CD4-positive, alpha-beta T cell treated with Interleukin-4 for 4 hours (primary cell): ENCODE data around the gene ANK3.

Source experiments
- DNase-seq: peaks from one replicate; pipeline ENCODE4 v3.0.0-alpha.2; 2020

The ANK3 gene

DNA sequence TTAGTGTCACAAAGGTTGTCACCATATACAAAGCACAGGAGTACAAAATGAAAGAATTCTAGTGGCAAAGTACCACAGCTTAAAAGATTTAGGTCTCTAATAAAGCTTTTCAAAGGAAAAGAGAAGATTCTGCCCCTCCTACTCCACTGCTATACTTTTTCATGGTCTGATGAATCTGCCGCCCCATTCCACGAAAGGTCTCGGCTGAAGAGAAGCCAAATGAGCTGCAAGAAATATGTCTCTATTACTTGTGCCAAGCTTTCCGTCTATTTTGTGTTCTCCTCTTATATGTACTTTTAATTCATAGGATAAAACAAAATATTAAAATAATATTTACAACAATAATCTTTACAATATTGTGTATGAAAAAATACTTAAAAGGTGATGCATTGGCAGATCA is 222.6 kb downstream of the ANK3 start:
- DNase-seq, result no peak

- no peak for DNase-seq
These were observed 225.9 kb downstream of the ANK3 start for GRCh38 chr10:60163786-60164185.

GRCh38 chr10:60162631-60163030 is 227.0 kb downstream of the ANK3 start:
- DNase-seq, result no peak

- DNase-seq, result no peak
These were observed 233.6 kb downstream of the ANK3 start for GRCh38 chr10:60155943-60156683.

DNA sequence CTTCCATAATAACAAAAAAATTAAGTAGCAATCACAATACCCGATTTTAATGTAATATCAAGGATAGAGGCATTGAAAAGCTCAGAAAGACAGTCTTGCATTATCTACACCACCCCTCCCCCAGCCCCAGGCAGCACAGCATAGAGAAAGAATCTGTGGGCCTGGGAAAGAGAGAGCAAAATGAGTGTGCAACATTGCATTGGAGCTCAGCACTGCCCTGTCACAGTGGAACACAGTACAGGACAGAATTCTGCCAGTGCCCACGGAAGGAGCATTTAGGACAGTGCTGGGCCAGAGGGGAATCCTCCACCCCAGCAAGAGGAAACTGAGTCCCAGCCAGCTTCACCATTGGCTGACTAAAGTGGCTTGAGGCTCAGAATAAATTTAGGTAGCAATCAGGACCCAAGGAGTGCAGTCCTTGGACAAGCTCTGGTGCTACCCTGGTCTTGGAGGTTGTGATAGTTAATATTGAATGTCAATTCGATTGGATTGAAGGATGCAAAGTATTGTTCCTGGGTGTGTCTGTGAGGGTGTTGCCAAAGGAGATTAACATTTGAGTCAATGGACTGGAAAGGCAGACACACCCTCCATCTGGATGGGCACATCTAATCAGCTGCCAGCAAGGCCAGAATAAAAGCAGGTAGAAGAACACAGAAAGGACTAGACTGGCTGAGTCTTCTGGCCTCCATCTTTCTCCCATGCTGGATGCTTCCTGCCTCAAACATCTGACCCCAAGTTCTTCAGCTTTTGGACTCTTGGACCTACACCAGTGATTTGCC is 234.4 kb downstream of the ANK3 start:
- DNase-seq, result no peak

DNA sequence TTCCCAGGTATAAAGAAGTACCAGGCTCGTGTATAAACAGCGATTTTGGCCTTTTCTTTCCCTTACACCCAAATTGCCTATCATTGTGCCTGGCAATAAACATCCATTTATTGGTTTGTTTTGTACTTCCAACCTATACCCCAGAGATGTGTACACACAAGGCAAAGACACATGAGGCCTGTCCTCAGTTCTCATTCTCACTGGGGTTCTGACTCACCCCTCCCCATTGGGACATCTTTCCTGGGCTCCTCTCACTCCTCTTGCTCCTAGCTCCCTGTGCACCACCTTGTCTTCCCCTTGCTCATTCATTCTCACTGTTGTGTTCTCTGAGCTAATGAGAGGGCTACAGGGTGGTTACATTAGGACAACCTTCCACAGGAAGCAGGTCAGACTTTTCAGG is 240.7 kb downstream of the ANK3 start:
- no peak for DNase-seq

DNA sequence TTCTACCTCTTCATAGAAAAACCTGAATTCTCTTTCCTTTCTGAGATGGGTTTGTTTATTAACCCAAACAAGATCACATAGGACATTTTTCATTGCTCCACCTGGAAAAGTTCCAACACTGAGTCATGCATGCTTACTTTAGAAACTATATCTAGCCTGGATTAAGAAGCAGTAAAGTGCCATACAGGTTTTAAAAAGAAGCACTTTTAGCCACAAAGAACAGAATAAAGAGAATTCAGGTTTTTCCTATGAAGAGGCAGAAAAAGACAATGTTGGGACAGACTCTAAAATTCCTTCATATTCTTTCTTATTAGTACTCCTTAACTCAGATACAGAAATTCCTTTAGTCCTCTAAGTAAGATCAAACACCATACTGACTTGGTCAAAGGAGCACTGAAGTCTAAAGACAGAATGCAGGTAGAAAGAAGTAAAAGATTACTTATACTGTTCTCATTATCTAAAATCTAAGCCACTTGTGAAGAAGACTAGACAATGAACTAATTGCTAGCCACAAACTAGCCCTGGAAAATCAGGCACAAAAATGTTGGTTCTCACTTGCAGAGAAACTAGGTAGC is 241.3 kb downstream of the ANK3 start:
- DNase-seq, result no peak

DNA sequence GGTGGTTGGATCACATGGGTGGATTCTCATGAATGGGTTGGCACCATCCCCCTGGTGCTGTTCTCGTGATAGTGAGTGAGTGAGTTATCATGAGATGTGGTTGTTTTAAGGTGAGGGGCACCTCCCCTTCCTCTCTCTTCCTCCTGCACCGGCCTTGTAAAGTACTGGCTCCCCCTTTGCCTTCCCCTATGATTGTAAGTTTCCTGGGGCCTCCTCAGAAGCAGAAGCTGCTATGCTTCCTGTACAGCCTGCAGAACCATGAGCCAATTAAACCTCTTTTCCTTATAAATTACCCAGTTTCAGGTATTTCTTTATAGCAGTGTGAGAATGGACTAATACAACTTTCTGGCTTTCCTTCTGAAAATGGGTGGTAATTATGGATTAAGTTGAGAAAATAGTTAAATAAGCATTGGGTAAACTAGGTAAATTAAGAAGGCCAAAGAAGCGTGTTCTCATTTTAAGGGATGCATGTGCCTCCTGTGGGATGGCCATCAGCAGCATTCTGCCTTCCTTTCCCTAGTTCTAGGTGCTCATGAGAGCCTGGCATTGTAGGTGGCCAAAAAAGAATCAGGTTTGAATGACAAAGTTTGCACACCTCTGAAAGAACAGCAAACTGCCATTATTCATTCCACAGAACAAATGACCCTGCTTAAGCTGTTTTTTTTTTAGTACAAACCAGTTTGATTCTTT is 242.0 kb downstream of the ANK3 start:
- DNase-seq, result no peak

DNA sequence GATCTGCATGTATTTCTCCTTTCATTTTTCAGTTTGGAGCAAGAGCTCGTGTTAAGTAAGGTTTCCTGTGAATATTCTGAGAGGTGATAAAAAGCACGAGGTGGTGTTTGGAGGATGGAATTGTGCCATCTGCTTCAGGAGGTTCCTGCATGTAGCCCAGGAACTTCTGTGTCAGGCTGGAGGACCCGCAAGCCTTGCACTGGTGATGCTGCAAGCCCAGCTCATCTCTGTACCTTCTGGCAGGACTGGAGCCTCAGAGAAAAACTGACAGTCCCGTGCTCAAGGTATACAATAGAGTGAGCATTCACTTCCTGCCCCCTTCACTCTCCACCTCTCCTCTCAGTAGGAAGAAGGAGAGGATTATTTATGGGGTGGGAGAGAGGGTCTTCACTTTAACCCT is 242.7 kb downstream of the ANK3 start:
- no peak for DNase-seq

GRCh38 chr10:60144099-60144498 is 245.6 kb downstream of the ANK3 start:
- DNase-seq, result no peak

DNA sequence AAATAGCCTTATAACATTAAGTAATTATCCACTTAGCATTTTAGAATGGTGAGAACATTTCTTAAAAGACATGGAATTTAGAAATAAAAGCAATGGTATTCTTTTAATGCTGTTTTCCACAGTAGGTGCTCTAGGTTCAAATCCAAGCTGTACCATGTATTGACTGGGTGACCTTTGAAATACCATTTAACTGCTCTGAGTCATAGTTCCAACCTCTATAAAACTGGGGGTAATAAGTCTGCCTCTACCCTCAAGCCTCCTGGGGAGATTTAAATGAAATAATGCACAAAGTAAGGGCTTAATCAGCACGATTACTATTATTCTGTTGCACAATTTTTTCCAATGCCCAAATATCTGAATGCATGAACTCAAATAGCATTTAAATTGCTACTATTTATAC is 246.9 kb downstream of the ANK3 start:
- DNase-seq, result no peak

DNA sequence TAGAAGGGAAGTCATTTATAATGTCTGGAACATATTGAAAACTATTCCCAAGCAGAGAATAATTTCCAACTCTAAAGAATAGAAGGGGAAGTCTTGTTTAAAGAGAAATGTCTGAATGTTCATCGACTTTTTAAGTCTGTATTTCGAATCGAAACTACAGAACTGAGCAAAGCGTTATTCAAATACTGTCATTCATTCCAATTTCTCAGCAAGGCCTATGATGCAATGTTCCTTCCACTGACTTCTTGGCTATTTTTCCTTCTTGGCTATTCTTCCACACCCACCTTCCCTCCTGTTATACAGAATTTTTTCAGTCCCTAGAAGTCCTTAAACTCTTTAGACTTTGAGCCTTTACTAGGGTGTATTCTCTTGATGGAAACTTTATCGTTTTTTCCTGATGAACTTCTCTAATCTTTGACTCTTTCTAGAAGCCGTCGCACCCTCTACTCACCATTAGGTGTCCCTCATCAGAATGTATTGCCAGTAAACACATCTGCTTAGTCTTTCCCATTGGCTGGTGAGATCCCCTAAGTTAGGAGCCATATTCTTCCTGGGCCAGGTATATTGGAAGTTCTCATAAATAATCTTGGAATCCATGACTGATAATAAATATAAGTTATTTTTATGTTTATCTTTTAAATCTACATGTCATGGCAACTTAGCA is 247.6 kb downstream of the ANK3 start:
- no peak for DNase-seq

DNA sequence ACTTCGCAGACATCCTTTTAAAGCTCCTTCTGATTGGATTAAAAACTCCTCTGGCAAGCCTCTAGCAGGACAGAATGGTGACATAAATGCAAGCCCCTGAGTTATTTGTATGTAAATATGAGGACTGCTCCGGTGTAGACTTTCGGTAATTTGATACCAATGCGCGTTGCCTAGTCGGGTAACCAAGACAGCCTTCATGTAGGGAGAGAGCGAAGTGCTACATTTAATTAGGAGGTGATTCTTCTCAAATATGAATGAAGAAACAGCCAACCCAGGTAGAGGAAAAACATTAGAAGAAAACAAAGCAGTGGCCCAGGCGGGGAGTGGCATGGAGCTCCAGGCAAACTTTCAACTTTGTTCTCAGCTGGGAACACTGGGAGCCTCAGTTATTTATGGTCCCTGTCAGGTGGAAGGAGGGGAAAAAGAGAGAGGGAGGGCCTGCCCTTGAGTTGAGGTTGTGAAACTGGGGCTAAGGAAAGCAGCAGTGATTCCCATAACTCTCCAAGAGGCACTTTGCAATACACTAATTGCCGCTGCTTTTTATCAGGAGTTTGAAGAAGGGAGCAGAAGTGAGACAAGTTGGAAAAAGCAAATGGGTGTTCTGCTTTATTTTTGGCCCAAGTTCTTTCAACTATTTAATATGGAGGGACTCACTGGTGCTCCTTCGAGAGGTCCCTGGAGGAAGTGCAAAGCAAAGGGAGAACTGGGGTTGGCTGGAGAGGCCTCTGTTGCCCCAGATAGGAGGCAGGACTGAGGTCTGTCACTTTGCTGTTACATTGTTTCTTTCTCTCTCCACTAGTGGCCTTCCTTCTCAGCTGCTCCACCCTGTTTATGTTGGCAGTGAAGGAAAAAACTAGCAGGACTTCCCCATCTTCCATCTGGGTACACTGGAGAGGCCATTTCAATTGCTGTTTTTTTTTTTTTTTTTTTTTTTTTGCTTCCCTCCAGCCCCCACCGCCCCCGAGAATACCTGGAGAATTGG is 248.7 kb downstream of the ANK3 start:
- no peak for DNase-seq

DNA sequence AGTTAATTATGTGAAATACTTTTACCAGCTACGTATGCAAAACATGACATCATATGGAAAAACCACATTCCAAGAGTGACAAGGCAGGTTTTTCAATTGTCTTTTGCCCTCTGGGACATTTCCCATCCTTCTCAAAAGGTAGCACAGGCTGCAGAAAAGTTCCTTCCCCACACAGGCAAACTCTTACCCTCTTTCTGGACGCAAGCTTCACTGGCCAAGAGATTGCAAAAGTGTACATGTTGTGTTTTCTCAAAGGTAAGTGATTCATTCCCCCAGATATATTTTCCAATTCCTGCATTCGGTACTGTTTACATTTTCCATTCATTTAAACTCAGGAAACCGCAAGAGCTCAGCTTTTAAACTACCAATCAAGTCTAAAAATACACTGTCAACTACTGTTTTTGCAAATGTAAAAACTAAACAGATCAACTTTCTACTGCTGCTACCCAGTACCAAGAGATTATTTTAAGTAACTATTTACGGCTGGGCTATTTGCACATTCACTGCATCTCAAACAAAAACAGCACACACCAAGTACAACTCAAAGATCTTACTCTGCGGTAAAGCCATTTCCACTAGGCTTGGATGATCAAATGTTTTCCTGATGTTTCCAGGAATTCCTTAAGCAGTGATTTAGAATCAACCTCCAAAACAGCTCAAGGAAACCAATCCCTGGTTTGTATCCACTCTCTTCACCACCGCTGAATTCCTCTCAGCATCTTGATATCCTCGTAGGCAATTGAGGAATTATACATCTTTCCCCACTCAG is 249.7 kb downstream of the ANK3 start:
- DNase-seq, result no peak

DNA sequence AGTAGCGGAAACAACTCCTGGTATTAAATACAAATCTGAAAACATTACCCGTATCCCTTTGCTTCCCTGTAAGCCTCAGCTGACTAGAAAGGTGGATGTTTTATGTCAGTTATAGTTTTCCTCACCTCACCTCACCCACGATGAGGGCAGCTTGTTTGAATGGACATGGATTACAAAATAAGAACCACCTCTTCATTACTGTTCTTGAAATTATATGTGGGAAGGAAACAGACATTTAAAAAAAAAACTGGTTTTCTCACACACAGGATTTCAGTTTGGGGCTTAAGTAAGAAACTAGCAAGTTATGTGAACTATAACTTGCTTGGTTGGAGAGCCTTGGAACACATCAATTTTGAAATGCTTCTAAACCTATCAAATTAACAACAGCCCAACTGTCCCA is 250.4 kb downstream of the ANK3 start:
- DNase-seq, result no peak

- DNase-seq, result no peak
These were observed 250.8 kb downstream of the ANK3 start for GRCh38 chr10:60138842-60139241.

DNA sequence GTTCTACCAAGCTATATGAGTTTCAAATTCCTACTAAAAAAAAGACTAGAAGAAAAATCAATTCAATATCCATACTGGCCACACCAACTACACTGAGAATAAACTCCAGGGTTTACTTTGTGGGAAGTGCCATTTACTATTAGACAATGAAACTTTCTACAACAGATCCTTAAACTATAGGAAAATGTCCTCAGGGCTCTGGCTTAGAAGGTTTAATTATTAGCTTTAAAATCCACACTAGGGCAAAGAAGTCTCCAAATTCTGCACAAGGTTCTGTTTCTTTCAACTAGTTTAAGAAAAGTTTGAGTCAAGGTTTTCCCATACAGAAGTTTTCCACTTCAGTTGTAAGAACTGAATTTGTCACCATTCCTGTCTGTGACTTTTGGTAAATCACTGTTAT is 251.6 kb downstream of the ANK3 start:
- no peak for DNase-seq

DNA sequence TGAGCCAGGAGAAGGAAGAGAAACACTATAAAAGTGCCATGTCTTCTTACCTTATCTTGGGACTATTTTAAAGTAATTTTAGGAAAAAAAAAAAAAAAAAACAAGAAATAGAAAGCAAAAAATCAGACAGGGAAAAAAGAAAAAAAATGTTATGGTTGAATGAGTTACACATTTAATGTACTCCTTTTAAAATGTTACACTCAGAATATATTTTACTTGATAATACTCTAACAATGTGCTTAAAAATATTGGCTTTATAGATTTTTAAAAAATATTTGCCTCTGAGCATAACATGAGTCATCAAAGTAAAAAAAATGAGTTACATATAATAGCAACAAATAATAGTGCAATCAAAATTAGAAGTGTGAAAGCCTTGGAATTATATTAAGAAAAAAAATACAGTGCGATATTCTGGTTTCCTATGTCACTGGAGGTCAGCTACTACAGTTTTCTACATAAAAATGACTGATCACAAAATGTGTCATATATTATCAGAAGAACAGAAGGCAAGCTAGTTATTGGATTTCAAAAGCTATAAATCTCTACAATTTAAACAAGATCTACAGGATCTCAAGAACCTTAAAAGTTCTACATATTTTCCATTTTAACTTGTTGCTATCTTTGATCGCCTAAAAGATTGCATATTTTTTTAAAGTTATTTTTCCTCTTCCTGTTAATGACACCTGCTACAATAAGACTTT is 252.2 kb downstream of the ANK3 start:
- no peak for DNase-seq

- DNase-seq, result no peak
These were observed 254.7 kb downstream of the ANK3 start for GRCh38 chr10:60135020-60135419.

GRCh38 chr10:60134548-60134947 is 255.1 kb downstream of the ANK3 start:
- DNase-seq, result no peak
